Activated CD4-positive, alpha-beta T cell treated with anti-CD3 and anti-CD28 coated beads, Interleukin-2, amount 10 ng/mL, durations not matched to agents 7 days and 5 days (primary cell): ENCODE measurements around the gene STAP2. TPM values are rescaled to one million over a fixed set of nuclear protein-coding genes. Genes with fewer than 3 reads are reported as not detected.

Experiments used
- CTCF ChIA-PET: fragments of 350-600 bp; sonication (Branson Sonifier 250); formaldehyde crosslinking; loops from one replicate; lab custom pipeline; 2021; ENCODE audit warnings: antibody characterized with exemption; lab: Charles Lee
- POLR2A ChIA-PET: fragments of 350-600 bp; sonication (Branson Sonifier 250); formaldehyde crosslinking; loops from one replicate; lab custom pipeline; 2021; ENCODE audit warnings: antibody characterized with exemption; lab: Charles Lee
- DNase-seq: peaks from one replicate; pipeline ENCODE4 v3.0.0-alpha.2; 2020
- H3K27ac Mint-ChIP-seq: one replicate; pipeline ENCODE4 v1.8.0; 2021; ENCODE audit warnings: mild to moderate bottlenecking, moderate library complexity, mixed read lengths
- H3K27me3 Mint-ChIP-seq: one replicate; pipeline ENCODE4 v1.8.0; 2021; ENCODE audit warnings: mixed read lengths
- H3K36me3 Mint-ChIP-seq: one replicate; pipeline ENCODE4 v1.8.0; 2021; ENCODE audit warnings: low read depth, mixed read lengths
- H3K4me1 Mint-ChIP-seq: one replicate; pipeline ENCODE4 v1.8.0; 2021; ENCODE audit warnings: mixed read lengths
- H3K4me3 Mint-ChIP-seq: one replicate; pipeline ENCODE4 v1.8.0; 2021; ENCODE audit warnings: mild to moderate bottlenecking, moderate library complexity, mixed read lengths
- H3K9me3 Mint-ChIP-seq: one replicate; pipeline ENCODE4 v1.8.0; 2021; ENCODE audit warnings: mixed read lengths
- total RNA-seq, 2 experiments: library from RNA; stranded (reverse); gene quantifications; one replicate each; pipeline ENCODE4 v1.2.3, GENCODE V29; 2021

STAP2 gene, protein sequence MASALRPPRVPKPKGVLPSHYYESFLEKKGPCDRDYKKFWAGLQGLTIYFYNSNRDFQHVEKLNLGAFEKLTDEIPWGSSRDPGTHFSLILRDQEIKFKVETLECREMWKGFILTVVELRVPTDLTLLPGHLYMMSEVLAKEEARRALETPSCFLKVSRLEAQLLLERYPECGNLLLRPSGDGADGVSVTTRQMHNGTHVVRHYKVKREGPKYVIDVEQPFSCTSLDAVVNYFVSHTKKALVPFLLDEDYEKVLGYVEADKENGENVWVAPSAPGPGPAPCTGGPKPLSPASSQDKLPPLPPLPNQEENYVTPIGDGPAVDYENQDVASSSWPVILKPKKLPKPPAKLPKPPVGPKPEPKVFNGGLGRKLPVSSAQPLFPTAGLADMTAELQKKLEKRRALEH
- total RNA-seq: 10 to 100 TPM; 10.4 to 11.9 TPM

GRCh38 chr19:4338441-4339355 lies at the start of gene STAP2:
Gene STAP2 (minus strand): TSS chr19:4338827. CDS start chr19:4338753, 74 bp downstream.
- Mint-ChIP-seq H3K4me1 (peaks cover 33% of the 10 kb centered on the region), H3K27ac (peak within 1 kb of the TSS; percentile 94), H3K9me3 (peaks cover 7% of the 10 kb centered on the region), H3K36me3 (peaks cover 4% of the 10 kb centered on the region), H3K4me3 (peak within 1 kb of the TSS; percentile 79), H3K27me3 (no peaks in the 10 kb centered on the region)
- POLR2A ChIA-PET: no interaction called here
- DNase-seq: peak; percentile 44
- CTCF ChIA-PET: interaction anchor here (0.6 to 3.0 kb wide), 5 partner anchors 15 to 677 kb away, joined by 3 to 16 read pairs (median 3); partner anchors contain the start of gene SH3GL1

GRCh38 chr19:4386041-4386782 lies 47.6 kb upstream of the STAP2 start:
- Mint-ChIP-seq H3K4me1 (peaks cover 42% of the 10 kb centered on the region), H3K27me3 (no peaks in the 10 kb centered on the region), H3K4me3 (no peak overlapping the region), H3K9me3 (no peaks in the 10 kb centered on the region), H3K27ac (no peak overlapping the region), H3K36me3 (peaks cover 18% of the 10 kb centered on the region)
- ChIA-PET CTCF (interaction anchor here (0.6 to 2.1 kb wide), 3 partner anchors 14 to 326 kb away, joined by 3 to 9 read pairs (median 5); partner anchors contain the start of gene SH3GL1), POLR2A (no interaction called here)
- DNase-seq: no peak

DNA sequence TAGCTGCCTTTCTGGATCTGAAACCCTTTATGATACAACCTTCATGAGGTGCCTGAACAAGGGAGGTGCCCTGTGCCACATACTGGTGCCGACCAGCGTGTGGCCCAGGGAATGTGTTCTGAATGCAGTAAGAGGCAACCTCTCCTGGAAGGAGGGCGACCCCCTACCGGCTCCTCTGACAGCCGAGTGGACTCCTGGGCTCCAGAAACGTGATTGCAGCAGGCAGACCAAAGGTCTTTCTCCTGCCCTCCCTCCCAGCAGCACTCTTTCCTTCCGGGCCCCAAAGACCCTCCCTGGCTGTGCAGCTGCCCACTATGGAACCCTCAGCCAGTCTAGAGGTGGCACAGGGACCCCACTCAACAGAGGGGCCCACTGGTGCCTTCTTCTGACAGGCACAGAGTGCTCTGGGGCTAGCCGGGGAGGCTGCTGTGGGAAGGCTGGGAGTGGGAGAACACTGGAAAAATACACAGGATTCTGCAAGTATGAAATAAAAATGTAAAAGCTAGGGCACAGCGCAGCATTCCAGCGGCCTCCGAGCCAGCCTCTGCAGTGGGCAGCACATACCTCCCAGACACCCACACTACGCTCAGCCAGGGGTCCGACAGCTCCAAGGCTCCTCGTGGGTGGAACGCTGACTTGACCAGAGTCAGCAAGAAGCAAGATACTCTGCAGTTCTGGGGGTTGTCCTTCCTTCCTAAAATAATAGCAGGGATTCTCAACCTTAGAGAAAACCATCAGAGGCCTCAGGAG lies 46.8 kb upstream of the STAP2 start:
- H3K4me3 Mint-ChIP-seq: no peak overlapping the region
- CTCF ChIA-PET: interaction anchor here (0.6 to 2.1 kb wide), 6 partner anchors 8 to 247 kb away, joined by 3 to 9 read pairs (median 4); partner anchors contain the start of gene SH3GL1
- H3K9me3 Mint-ChIP-seq: no peaks in the 10 kb centered on the region
- peaks cover 42% of the 10 kb centered on the region for H3K4me1 Mint-ChIP-seq
- POLR2A ChIA-PET: no interaction called here
- DNase-seq: no peak
- H3K27me3 Mint-ChIP-seq: no peaks in the 10 kb centered on the region
- H3K36me3 Mint-ChIP-seq: peaks cover 15% of the 10 kb centered on the region
- H3K27ac Mint-ChIP-seq: no peak overlapping the region

DNA sequence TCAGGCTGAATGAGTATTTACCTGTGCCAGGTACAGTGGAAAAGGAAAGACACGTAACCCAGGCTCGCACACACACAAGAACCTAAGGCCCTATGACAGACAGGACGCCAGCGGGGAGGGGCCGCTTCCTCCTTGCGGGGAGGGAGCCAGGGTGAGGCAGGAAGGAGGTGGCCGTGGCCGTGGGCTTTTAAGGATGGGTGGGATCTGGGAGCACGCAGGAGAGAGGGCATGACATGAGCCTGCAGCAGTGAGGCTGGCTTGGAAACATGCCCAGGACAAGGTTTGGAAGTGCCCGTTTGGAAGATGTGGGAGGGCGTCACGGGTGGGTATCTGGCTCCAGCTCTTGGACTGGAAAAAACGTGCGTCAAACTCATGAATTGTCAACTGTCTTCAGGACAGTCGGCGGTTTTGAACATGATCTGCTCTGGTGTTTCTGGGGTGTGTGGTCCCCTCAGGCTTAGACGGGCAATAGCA lies 41.7 kb upstream of the STAP2 start:
- ChIA-PET CTCF (interaction anchor here (1.1 to 5.6 kb wide), 2 partner anchors 13 to 20 kb away, joined by 3 to 27 read pairs; partner anchors contain the start of gene SH3GL1), POLR2A (interaction anchor here (0.6 kb wide), 1 partner anchor 38 kb away, joined by 6 read pairs; no protein-coding TSS in a partner anchor)
- DNase-seq: peak; percentile 73
- Mint-ChIP-seq H3K36me3 (peaks cover 13% of the 10 kb centered on the region), H3K27me3 (no peaks in the 10 kb centered on the region), H3K4me1 (peaks cover 71% of the 10 kb centered on the region), H3K4me3 (peak overlapping the region; percentile 75), H3K9me3 (no peaks in the 10 kb centered on the region), H3K27ac (peak overlapping the region; percentile 88)

DNA sequence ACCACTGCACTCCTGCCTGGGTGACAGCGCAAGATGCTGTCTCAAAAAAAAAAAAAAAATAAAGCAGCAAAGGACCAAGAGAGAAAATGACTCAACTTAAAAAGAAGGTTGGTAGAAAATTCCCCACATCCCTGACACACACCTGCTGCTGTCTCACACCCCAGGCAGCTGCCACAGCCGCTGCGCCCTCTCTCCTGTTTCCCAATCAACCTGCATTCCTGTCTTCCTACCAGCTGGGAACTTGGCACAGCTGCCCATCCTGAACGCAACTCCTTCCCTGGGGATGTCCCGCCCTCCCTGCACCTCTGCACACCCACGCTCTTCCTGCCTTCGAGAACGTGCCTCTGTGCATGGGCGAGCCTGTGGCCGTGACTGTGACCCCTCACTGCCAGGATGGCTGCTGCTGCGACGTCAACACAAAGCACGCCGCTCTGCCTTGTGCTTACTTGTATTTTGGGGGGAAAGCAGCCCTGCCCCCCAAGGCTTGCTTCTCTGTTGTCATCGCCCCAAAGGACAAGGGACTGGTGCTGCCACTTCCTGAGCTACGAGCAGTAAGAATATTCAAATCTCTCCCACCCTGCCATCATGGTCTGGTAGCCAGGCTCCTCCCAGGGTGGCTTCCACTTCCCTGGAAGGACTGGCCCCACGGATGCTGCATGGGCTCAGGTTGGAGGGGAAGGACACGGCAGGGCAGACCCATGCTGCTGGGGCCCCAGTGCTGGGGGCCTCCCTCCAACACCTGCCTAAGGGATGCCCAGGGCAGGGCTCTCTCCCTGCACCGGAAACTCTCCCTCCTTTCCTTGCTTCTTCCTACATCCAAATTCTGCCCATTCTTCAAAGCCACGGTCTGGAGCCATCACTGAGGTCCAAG lies 41.0 kb upstream of the STAP2 start:
- peak overlapping the region; percentile 75 for H3K4me3 Mint-ChIP-seq
- H3K4me1 Mint-ChIP-seq: peaks cover 74% of the 10 kb centered on the region
- ChIA-PET POLR2A (interaction anchor here (0.6 kb wide), 1 partner anchor 39 kb away, joined by 6 read pairs; no protein-coding TSS in a partner anchor), CTCF (interaction anchor here (1.1 to 5.6 kb wide), 3 partner anchors 10 to 21 kb away, joined by 3 to 27 read pairs (median 4); partner anchors contain the start of gene SH3GL1)
- no peak for DNase-seq
- no peaks in the 10 kb centered on the region for H3K27me3 Mint-ChIP-seq
- H3K36me3 Mint-ChIP-seq: peaks cover 13% of the 10 kb centered on the region
- H3K27ac Mint-ChIP-seq: peak overlapping the region; percentile 88
- H3K9me3 Mint-ChIP-seq: no peaks in the 10 kb centered on the region

GRCh38 chr19:4378886-4379285 lies 40.3 kb upstream of the STAP2 start:
- Mint-ChIP-seq H3K4me1 (peaks cover 78% of the 10 kb centered on the region), H3K27ac (peak overlapping the region; percentile 88), H3K36me3 (peaks cover 13% of the 10 kb centered on the region), H3K27me3 (no peaks in the 10 kb centered on the region), H3K9me3 (no peaks in the 10 kb centered on the region), H3K4me3 (peak overlapping the region; percentile 75)
- CTCF ChIA-PET: interaction anchor here (0.7 to 5.6 kb wide), 4 partner anchors 9 to 26 kb away, joined by 3 to 27 read pairs (median 14); partner anchors contain the start of gene SH3GL1
- POLR2A ChIA-PET: no interaction called here
- no peak for DNase-seq

DNA sequence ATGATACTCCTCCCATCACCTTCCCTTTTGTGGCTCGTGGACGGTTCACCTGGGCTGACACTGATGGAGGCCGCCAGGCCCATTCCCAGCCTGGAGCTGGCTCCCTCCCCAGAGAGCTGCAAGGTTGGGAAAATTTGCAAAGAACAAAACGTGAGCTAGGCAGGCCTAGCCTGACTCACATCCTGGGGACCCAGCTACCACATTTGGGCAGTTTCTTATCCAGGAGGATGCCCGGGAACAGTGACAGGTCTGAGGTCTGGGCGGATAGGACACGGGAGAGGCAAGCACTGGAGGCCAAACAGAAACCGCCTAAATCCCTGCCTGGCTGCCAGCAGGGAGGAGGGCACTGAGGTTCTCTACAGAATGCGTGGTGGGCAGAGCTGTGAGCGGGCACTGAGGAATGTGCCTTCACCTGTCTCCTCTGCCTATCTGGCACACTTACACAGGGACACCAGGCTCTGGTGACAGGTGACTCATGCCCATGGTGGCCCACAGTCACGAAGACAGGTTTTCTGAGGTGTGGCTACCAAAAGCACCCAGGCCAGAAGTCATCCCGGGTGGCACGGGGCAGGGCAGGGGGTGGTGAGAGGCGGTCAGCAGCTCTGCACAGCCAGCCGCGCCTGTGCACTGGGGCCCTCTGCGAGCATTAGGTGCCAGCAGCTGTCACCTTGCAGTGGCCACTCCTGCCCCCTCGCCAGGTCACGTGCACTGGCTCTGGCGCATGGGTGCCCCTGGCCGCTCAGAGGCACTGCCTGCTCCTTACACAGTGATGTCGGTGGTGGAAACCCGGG lies 38.6 kb upstream of the STAP2 start:
- no peaks in the 10 kb centered on the region for H3K9me3 Mint-ChIP-seq
- H3K4me3 Mint-ChIP-seq: no peak overlapping the region
- peaks cover 79% of the 10 kb centered on the region for H3K4me1 Mint-ChIP-seq
- no peak overlapping the region for H3K27ac Mint-ChIP-seq
- DNase-seq: no peak
- ChIA-PET POLR2A (no interaction called here), CTCF (interaction anchor here (2.3 to 4.7 kb wide), 2 partner anchors 23 to 111 kb away, joined by 7 to 25 read pairs; partner anchors contain the start of gene SH3GL1)
- peaks cover 8% of the 10 kb centered on the region for H3K36me3 Mint-ChIP-seq
- H3K27me3 Mint-ChIP-seq: no peaks in the 10 kb centered on the region

DNA sequence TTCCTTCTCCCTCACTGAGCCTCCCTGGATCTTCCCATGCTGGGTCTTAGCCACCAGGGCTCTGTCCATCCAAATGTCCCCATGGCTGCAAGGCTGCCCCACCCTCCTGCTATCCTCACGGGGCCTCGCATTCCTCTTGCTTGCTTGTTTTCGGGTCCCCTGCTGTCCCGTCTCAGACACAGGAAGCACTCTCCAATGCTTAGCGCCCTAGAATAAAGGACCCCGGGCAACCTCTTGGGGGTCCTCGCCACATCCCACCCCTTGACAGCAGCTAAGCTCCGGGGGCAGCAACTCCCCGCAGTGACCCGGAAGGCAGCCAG lies 38.0 kb upstream of the STAP2 start:
- H3K36me3 Mint-ChIP-seq: peaks cover 8% of the 10 kb centered on the region
- DNase-seq: no peak
- peaks cover 80% of the 10 kb centered on the region for H3K4me1 Mint-ChIP-seq
- no peak overlapping the region for H3K4me3 Mint-ChIP-seq
- ChIA-PET POLR2A (no interaction called here), CTCF (interaction anchor here (2.3 to 4.7 kb wide), 2 partner anchors 24 to 110 kb away, joined by 7 to 25 read pairs; partner anchors contain the start of gene SH3GL1)
- H3K27me3 Mint-ChIP-seq: no peaks in the 10 kb centered on the region
- no peaks in the 10 kb centered on the region for H3K9me3 Mint-ChIP-seq
- H3K27ac Mint-ChIP-seq: peak overlapping the region; percentile 60

DNA sequence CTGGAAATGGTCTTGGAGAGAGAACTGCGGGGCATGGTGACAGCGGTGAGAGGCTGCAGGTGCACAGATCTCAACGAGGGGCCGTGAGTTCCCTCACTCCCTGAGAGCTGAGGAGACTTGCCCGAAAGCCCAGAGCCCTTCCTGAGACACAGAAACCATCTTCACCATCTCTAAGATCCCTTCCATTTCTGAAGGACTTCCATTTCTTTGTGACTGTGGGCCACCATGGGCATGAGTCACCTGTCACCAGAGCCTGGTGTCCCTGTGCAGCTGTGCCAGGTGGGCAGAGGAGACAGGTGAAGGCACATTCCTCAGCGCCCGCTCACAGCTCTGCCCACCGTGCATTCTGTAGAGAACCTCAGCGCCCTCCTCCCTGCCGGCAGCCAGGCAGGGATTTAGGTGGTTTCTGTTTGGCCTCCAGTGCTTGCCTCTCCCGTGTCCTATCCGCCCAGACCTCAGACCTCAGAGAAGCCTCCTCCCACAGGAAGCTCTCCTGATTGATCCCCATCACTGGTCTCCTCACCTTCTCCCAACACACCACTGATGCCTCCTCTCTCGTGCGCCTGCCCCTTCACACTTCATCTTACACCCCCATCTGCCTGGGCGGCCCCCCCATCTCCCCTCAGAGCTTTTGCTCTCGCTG lies 37.5 kb upstream of the STAP2 start:
- no peak for DNase-seq
- Mint-ChIP-seq H3K27ac (peak overlapping the region; percentile 50), H3K9me3 (no peaks in the 10 kb centered on the region), H3K4me1 (peaks cover 81% of the 10 kb centered on the region), H3K27me3 (no peaks in the 10 kb centered on the region), H3K36me3 (peaks cover 8% of the 10 kb centered on the region), H3K4me3 (no peak overlapping the region)
- ChIA-PET CTCF (interaction anchor here (1.6 to 4.7 kb wide), 3 partner anchors 18 to 109 kb away, joined by 3 to 25 read pairs (median 7); partner anchors contain the start of gene SH3GL1), POLR2A (interaction anchor here (0.8 kb wide), 1 partner anchor 26 kb away, joined by 3 read pairs; no protein-coding TSS in a partner anchor)
